Measurements from ENCODE around the gene EML4. TPM values are rescaled to one million over a fixed set of nuclear protein-coding genes. Genes with fewer than 3 reads are reported as not detected.
A peak's percentile ranks its signal among the peaks of the same experiment; 100 is the strongest.
"Not testable (repeated sequence)": the region's sequence is repeated elsewhere in the genome, so short reads cannot be mapped to it uniquely, and the experiment has no call there.

Gene EML4
- total RNA-seq, 2 experiments from 2014 or later = 67.4 to 69.8 TPM

DNA sequence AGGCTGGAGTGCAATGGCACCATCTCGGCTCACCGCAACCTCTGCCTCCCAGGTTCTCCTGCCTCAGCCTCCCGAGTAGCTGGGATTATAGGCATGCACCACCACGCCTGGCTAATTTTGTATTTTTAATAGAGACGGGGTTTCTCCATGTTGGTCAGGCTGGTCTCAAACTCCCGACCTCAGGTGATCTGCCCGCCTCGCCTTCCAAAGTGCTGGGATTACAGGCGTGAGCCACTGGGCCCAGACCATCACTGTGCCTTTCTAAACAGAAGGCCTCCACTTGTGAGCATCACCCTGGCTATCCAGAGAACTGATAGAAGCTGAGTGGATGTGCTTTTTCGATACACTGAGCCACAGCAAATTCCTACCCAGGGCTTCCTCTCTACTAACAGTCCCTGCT, 38.3 kb upstream of the EML4 start:
- H3K27me3 Mint-ChIP-seq, POLR2A ChIA-PET, H3K36me3 Mint-ChIP-seq, DNase-seq, H3K9me3 Mint-ChIP-seq, H3K4me3 Mint-ChIP-seq: not testable (repeated sequence)
- H3K27ac Mint-ChIP-seq = peak overlapping the region; percentile 23
- CTCF ChIA-PET = interaction anchor here (0.7 kb wide), 1 partner anchor 78 kb away, joined by 4 read pairs; no protein-coding TSS in a partner anchor
- peaks cover 94% of the 10 kb centered on the region for H3K4me1 Mint-ChIP-seq (ENCODE audit: low read depth)
- intact Hi-C loops (cut with micrococcal nuclease) = loop anchor here (5.0 kb wide), 1 partner anchor 34 kb away; no protein-coding TSS in a partner anchor

DNA sequence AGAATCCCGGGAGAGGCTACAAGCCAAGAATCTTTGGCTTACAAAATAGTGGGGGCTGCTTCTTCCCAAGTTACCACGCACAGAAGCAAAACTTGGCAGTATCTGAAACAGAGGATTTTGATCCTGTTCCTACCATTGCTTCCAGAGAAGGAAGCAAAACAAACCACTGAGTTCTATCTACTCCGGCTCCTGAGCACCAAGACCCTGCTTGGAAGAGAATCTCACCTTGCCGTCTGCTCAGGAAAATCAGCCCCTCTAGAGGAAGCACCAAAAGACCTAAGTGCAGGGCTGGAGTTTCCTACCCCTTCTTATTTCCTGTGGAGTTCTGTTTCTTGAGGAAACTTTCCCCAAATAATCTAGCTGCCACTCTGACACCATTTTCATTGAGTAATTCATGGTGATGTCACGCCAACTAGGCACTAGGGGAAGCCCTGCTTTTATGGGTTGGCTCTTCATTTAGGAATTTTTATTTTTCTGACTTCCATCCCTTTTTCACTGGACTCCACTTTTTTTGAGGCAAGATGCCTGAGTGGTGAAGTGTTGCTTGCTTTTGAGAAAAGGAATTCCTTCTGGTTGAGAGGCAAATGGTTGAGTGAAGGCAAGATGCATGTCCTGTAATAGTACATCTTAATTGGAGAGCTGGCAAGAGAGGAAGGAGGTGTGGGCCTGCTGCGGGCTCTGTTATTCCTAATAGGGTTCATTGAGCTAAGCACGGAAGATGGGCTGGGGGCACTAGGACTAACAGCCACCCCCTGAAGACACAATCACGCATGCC, 36.8 kb upstream of the EML4 start:
- Mint-ChIP-seq H3K36me3 (no peaks in the 10 kb centered on the region), H3K4me3 (peak overlapping the region; percentile 77), H3K27me3 (no peaks in the 10 kb centered on the region), H3K27ac (peak overlapping the region; percentile 90), H3K9me3 (no peaks in the 10 kb centered on the region), H3K4me1 (ENCODE audit: low read depth) (peaks cover 91% of the 10 kb centered on the region)
- no peak for DNase-seq
- intact Hi-C loops (cut with micrococcal nuclease) = loop anchor here (2.0 to 5.0 kb wide), 3 partner anchors 14 to 35 kb away; no protein-coding TSS in a partner anchor
- ChIA-PET POLR2A (interaction anchor here (1.1 to 1.5 kb wide), 7 partner anchors 8 to 42 kb away, joined by 3 to 16 read pairs (median 8); partner anchors contain the start of gene EML4), CTCF (interaction anchor here (0.8 to 2.1 kb wide), 8 partner anchors 8 to 64 kb away, joined by 3 to 11 read pairs (median 6); no protein-coding TSS in a partner anchor)

DNA sequence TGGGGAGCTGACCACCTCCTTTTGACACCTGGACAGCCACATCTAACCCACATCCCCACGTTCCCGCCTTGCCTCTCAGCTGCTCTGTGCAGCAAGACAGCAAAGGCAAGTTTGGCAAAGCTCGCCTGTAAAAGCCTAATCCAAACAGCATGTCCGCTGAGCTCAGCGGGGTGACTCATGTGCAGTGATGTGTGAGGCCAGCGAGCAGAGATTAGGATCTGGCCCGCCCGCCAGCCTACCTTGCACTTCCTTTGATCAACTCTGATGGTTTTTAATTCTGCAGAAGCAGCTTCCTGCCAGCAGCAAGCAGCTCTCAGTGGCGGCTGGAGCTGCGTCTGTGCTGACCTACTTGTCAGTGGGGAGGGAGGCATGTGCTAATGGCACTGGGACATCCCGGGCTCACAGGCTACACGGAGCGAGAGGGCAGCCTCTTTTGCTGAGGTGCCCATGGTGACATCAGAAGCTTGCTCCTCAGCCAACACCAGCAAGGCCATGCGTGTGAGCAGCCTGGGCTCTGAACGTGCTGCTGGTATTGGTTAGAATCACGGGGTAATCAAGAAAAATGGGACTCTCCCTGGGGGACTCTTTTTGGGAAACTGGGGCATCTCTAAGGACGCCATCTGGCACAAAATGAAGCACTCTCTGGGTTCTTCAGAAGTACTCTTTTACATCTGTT, 36.0 kb upstream of the EML4 start:
- intact Hi-C loops (cut with micrococcal nuclease) = loop anchor here (1.0 to 5.0 kb wide), 7 partner anchors 8 to 36 kb away; partner anchors contain the start of gene EML4
- DNase-seq = peak; percentile 94
- CTCF ChIA-PET = interaction anchor here (0.8 to 2.1 kb wide), 9 partner anchors 9 to 63 kb away, joined by 3 to 11 read pairs (median 5); no protein-coding TSS in a partner anchor
- H3K27me3 Mint-ChIP-seq = no peaks in the 10 kb centered on the region
- peak overlapping the region; percentile 90 for H3K27ac Mint-ChIP-seq
- POLR2A ChIA-PET = interaction anchor here (0.5 to 1.5 kb wide), 9 partner anchors 9 to 154 kb away, joined by 3 to 16 read pairs (median 5); partner anchors contain the start of gene EML4
- H3K9me3 Mint-ChIP-seq = no peaks in the 10 kb centered on the region
- peaks cover 87% of the 10 kb centered on the region for H3K4me1 Mint-ChIP-seq (ENCODE audit: low read depth)
- no peaks in the 10 kb centered on the region for H3K36me3 Mint-ChIP-seq
- peak overlapping the region; percentile 77 for H3K4me3 Mint-ChIP-seq

DNA sequence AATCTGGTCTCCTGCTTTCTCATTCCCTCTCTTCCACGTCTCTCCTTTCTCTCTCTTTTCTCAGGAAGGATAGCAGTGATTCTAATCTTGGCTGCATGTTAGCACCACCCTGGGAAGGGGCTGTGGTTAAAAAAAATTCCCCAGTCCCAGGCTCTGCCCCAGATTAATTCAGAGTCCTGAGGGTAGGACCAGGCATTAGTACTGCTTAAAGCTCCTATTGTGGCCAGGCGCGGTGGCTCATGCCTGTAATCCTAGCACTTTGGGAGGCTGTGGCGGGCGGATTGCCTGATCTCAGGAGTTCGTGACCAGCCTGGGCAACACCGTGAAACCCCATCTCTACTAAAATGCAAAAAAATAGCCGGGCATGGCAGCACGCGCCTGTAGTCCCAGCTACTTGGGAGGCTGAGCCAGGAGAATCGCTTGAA, 35.4 kb upstream of the EML4 start:
- Mint-ChIP-seq H3K27ac (peak overlapping the region; percentile 90), H3K4me3 (peak overlapping the region; percentile 77), H3K4me1 (ENCODE audit: low read depth) (peaks cover 82% of the 10 kb centered on the region), H3K27me3 (no peaks in the 10 kb centered on the region), H3K9me3 (no peaks in the 10 kb centered on the region), H3K36me3 (no peaks in the 10 kb centered on the region)
- DNase-seq = no peak
- POLR2A ChIA-PET = interaction anchor here (0.8 to 1.5 kb wide), 7 partner anchors 9 to 60 kb away, joined by 3 to 16 read pairs (median 8); partner anchors contain the start of gene EML4
- CTCF ChIA-PET = interaction anchor here (1.2 to 2.1 kb wide), 6 partner anchors 9 to 63 kb away, joined by 3 to 11 read pairs (median 6); no protein-coding TSS in a partner anchor
- intact Hi-C loops (cut with micrococcal nuclease) = loop anchor here (1.0 to 5.0 kb wide), 7 partner anchors 8 to 36 kb away; partner anchors contain the start of gene EML4

DNA sequence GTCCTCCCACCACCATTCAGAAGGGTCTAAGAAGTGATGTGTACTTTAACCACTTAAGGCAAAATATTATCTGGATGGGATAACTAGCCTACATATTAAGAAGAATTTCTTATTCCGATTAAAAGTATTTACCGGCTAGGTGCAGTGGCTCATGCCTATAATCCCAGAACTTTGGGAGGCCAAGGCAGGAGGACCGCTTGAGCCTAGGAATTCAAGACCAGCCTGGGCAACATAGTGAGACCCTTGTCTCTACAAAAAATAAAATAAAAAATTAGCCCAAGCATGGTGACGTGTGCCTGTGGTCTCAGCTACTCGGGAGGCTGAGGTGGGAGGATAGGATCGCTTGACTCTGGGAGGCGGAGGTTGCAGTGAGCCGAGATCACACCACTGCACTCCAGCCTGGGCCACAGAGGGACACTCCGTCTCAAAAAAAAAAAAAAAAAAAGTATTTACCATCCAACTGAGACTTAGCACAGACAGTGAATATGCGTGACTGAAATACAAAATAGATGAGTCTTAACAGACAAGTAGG, 34.7 kb upstream of the EML4 start:
- intact Hi-C loops (cut with micrococcal nuclease) = loop anchor here (5.0 kb wide), 1 partner anchor 37 kb away; no protein-coding TSS in a partner anchor
- H3K27ac Mint-ChIP-seq, DNase-seq, H3K36me3 Mint-ChIP-seq, H3K9me3 Mint-ChIP-seq, H3K4me3 Mint-ChIP-seq, H3K27me3 Mint-ChIP-seq: not testable (repeated sequence)
- H3K4me1 Mint-ChIP-seq (ENCODE audit: low read depth) = peaks cover 78% of the 10 kb centered on the region
- POLR2A ChIA-PET = interaction anchor here (0.8 kb wide), 1 partner anchor 29 kb away, joined by 4 read pairs; no protein-coding TSS in a partner anchor
- CTCF ChIA-PET = interaction anchor here (0.6 to 2.1 kb wide), 6 partner anchors 29 to 371 kb away, joined by 3 to 11 read pairs (median 5); no protein-coding TSS in a partner anchor

DNA sequence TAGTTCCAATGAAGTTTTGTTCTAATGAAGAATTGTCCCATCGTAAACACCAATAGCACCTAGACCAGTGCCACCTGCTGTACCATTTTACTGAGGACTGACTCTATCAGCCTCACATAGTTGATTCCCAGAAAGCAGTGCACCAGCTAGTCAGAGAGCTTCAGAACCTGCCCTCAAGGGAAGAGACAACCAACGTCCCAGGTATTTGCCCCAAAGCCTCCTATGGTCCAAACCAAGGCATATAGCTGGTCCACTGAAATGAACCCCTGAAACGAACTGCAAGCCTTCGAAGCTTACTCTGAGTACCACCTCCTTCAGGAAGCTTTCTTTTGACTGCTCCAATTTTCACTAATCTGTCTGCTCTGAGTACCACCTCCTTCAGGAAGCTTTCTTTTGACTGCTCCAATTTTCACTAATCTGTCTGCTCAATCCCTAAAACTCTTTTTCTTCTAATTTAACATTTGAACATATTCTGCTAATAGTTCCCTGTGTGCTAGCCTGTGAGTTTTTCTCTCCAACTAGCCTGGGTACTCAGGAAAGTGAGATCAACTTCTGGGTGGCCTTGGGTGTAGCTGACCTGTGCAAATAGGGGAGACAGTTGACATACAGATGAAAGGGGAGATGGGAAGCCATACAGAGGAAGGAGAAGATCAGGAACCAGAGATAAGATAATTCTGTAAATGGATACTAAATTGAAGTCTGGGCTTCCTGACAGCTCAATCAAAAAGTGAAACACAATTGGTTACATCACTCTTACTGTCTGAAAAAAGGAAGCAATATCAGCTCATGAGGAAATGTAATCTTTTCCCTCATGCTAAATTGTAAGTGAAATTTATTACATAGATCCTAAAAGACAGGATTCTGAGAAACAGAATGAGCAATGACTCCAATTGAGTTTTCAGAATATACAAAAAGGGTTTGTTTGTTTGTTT, 33.5 kb upstream of the EML4 start:
- Mint-ChIP-seq H3K27me3 (no peaks in the 10 kb centered on the region), H3K4me3 (no peak overlapping the region), H3K4me1 (ENCODE audit: low read depth) (peaks cover 71% of the 10 kb centered on the region), H3K36me3 (no peaks in the 10 kb centered on the region), H3K9me3 (no peaks in the 10 kb centered on the region), H3K27ac (peak overlapping the region; percentile 43)
- ChIA-PET POLR2A (interaction anchor here (1.0 to 2.1 kb wide), 4 partner anchors 10 to 92 kb away, joined by 3 to 7 read pairs (median 3); no protein-coding TSS in a partner anchor), CTCF (interaction anchor here (0.9 to 1.4 kb wide), 5 partner anchors 11 to 60 kb away, joined by 3 to 6 read pairs (median 4); no protein-coding TSS in a partner anchor)
- intact Hi-C loops (cut with micrococcal nuclease) = no loop called here
- no peak for DNase-seq

DNA sequence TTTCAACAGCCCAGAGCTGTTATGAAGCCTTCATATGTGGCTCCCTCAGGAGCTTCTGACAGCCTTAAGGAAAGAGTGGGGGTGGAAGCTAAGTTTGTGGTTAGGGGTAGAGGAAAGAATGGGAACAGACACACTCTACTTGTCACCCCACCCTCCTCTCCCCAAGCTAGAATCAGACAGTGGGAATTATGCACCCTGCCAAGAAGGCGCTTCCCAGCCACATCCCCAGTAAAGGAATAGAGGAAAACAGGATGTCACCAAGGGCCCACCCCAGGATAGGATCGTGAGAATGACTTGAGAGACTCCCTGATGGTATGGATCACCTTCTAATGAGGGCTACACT, 32.4 kb upstream of the EML4 start:
- H3K36me3 Mint-ChIP-seq = no peaks in the 10 kb centered on the region
- ChIA-PET CTCF (no interaction called here), POLR2A (interaction anchor here (1.0 to 2.1 kb wide), 2 partner anchors 11 to 91 kb away, joined by 3 to 7 read pairs; no protein-coding TSS in a partner anchor)
- DNase-seq = no peak
- H3K4me1 Mint-ChIP-seq (ENCODE audit: low read depth) = peaks cover 71% of the 10 kb centered on the region
- H3K9me3 Mint-ChIP-seq = no peaks in the 10 kb centered on the region
- H3K27ac Mint-ChIP-seq = no peak overlapping the region
- intact Hi-C loops (cut with micrococcal nuclease) = no loop called here
- H3K4me3 Mint-ChIP-seq = no peak overlapping the region
- H3K27me3 Mint-ChIP-seq = no peaks in the 10 kb centered on the region

DNA sequence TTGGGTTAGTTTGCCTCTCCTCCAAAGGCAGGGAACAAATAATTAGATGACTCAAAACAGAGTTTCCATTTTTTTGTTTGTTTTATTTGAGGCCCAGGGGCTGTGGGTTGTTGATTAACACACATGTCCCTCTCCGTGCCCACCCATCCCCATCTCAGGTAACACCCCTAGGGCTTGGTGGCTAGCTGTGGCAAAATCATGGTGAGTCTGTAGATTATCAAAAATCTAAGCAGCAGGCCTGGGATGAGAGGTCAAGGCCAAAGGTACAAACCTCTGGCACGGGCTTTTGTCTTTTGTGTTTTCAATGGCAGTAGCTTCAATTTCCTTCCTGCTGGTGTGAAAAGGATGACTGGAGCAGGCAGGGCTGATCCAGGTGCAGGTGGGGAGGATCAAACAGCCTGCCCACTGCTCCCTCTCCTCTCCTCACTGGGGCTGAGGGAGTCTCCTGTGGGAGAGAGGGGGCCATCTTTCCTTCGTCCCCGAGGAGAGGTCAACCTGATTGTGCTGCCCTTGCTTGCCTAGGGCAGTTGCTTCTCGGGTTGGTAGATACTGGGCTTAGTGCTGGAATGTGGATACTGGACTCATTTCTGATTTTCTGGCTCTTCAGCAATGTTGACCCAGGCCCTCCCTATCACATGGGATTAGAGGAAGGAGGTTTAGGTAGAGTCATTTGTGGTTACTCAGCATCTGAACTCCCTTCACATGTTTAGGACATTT, 31.9 kb upstream of the EML4 start:
- Mint-ChIP-seq H3K27me3 (no peaks in the 10 kb centered on the region), H3K4me3 (no peak overlapping the region), H3K4me1 (ENCODE audit: low read depth) (peaks cover 71% of the 10 kb centered on the region), H3K9me3 (no peaks in the 10 kb centered on the region), H3K36me3 (no peaks in the 10 kb centered on the region), H3K27ac (no peak overlapping the region)
- no peak for DNase-seq
- CTCF ChIA-PET = interaction anchor here (1.9 kb wide), 1 partner anchor 41 kb away, joined by 6 read pairs; no protein-coding TSS in a partner anchor
- POLR2A ChIA-PET = interaction anchor here (2.1 kb wide), 1 partner anchor 12 kb away, joined by 7 read pairs; no protein-coding TSS in a partner anchor
- intact Hi-C loops (cut with micrococcal nuclease) = no loop called here

DNA sequence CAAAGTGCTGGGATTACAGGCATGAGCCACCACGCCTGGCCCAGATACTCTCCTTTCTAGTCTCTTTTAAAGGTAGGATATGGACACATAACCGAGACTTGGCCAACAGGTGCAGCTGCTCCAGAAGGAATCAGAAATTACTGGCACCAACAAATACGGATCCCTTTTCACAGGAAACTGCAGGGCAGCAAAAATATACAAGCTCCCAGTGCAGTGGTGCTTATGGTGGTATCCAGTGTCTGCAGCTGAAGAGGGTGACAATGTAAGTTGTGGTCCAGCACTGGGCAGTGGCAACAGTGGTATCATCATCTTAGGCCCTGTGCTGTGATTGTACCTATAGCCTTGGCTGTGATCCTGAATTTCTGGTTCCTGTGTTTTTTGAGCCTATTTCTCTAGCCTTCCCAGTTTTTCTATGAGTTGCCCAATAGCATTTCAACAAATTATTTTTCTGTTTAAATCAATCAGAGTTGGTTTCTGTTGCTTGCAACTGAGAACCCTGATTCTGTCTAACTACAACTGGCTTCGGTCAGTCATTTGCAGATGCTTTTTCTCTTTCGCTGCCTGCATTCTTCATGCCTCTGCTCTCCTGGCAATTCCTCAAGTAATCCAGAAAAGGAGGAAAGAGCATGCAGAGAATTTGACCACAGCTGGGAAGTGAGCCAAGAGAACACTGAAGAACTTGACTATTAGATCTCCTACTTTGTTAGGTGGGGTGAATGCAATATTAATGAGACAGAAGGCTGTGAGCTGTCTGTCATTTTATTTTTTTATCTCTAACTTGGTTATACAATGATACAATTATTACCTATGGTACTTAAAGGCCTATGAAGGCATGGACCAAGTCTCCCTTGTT, 30.8 kb upstream of the EML4 start:
- no peak for DNase-seq
- no peak overlapping the region for H3K27ac Mint-ChIP-seq
- POLR2A ChIA-PET = interaction anchor here (1.0 kb wide), 1 partner anchor 16 kb away, joined by 4 read pairs; no protein-coding TSS in a partner anchor
- CTCF ChIA-PET = interaction anchor here (1.0 to 1.9 kb wide), 2 partner anchors 42 to 58 kb away, joined by 3 to 6 read pairs; no protein-coding TSS in a partner anchor
- no peaks in the 10 kb centered on the region for H3K9me3 Mint-ChIP-seq
- H3K4me1 Mint-ChIP-seq (ENCODE audit: low read depth) = peaks cover 70% of the 10 kb centered on the region
- no peaks in the 10 kb centered on the region for H3K36me3 Mint-ChIP-seq
- intact Hi-C loops (cut with micrococcal nuclease) = no loop called here
- H3K4me3 Mint-ChIP-seq = no peak overlapping the region
- H3K27me3 Mint-ChIP-seq = no peaks in the 10 kb centered on the region
